Liver (tissue), 3 donors: Measurements from ENCODE around the gene ANKRD6.

Source experiments
- ATF3 ChIP-seq: IDR thresholded peaks from 2 replicates; pipeline ENCODE4 v1.6.1; 2016; ENCODE audit warnings: antibody characterized with exemption
- EGR1 ChIP-seq, 2 donors: IDR thresholded peaks; 2 replicates each; pipeline ENCODE4 v1.6.1; 2016 to 2018; ENCODE audit warnings: antibody characterized with exemption in 2 of 2, low read depth in 2 of 2
- FOXA1 ChIP-seq: IDR thresholded peaks from 2 replicates; pipeline ENCODE4 v1.6.1; 2016; ENCODE audit warnings: antibody characterized with exemption
- HNF4G ChIP-seq: IDR thresholded peaks from 2 replicates; pipeline ENCODE4 v1.6.1; 2016; ENCODE audit warnings: antibody characterized with exemption
- JUND ChIP-seq, 2 donors: IDR thresholded peaks; 2 replicates each; pipeline ENCODE4 v1.6.1; 2016; ENCODE audit warnings: antibody characterized with exemption in 2 of 2
- NR2F2 ChIP-seq: IDR thresholded peaks from 2 replicates; pipeline ENCODE4 v1.6.1; 2016; ENCODE audit warnings: antibody characterized with exemption
- RAD21 ChIP-seq, 2 donors: IDR thresholded peaks; 2 replicates each; pipeline ENCODE4 v1.6.1; 2016; ENCODE audit warnings: antibody characterized with exemption in 2 of 2, mild to moderate bottlenecking in 2 of 2
- TAF1 ChIP-seq: conservative IDR thresholded peaks from 2 replicates; pipeline ENCODE4 v1.6.1; 2016; ENCODE audit warnings: antibody characterized with exemption, mild to moderate bottlenecking
- YY1 ChIP-seq: IDR thresholded peaks from 2 replicates; pipeline ENCODE4 v1.6.1; 2016; ENCODE audit warnings: antibody characterized with exemption, mild to moderate bottlenecking
- ZBTB33 ChIP-seq: IDR thresholded peaks from 2 replicates; pipeline ENCODE4 v1.6.1; 2016; ENCODE audit warnings: antibody characterized with exemption
- TF ChIP-seq, protein P1 (sequence below): fragments of 150-350 bp; IDR thresholded peaks from 2 replicates; pipeline ENCODE4 v1.5.1; 2017; ENCODE audit warnings: improper control_type of control experiment, low read depth, low read length; ENCODE audit not compliant: missing input control
- TF ChIP-seq, protein P2 (sequence below): IDR thresholded peaks from 2 replicates; pipeline ENCODE4 v1.6.1; 2016; ENCODE audit warnings: antibody characterized with exemption
- TF ChIP-seq, protein P3 (sequence below): IDR thresholded peaks from 2 replicates; pipeline ENCODE4 v1.6.1; 2016; ENCODE audit warnings: antibody characterized with exemption, mild to moderate bottlenecking
- donor health status: healthy.
- donor health status: healthy.

- TF ChIP-seq ZBTB33 (no peak), TAF1 (no peak), JUND (IDR thresholded peaks at IDR 0.05) (no peak), FOXA1 (no peak), EGR1 (IDR thresholded peaks at IDR 0.05; ENCODE audit: low read depth in 2 of 2) (no peak), NR2F2 (no peak), RAD21 (IDR thresholded peaks at IDR 0.05) (no peak), ATF3 (no peak), HNF4G (no peak), YY1 (no peak)
- TF ChIP-seq, protein P1, sequence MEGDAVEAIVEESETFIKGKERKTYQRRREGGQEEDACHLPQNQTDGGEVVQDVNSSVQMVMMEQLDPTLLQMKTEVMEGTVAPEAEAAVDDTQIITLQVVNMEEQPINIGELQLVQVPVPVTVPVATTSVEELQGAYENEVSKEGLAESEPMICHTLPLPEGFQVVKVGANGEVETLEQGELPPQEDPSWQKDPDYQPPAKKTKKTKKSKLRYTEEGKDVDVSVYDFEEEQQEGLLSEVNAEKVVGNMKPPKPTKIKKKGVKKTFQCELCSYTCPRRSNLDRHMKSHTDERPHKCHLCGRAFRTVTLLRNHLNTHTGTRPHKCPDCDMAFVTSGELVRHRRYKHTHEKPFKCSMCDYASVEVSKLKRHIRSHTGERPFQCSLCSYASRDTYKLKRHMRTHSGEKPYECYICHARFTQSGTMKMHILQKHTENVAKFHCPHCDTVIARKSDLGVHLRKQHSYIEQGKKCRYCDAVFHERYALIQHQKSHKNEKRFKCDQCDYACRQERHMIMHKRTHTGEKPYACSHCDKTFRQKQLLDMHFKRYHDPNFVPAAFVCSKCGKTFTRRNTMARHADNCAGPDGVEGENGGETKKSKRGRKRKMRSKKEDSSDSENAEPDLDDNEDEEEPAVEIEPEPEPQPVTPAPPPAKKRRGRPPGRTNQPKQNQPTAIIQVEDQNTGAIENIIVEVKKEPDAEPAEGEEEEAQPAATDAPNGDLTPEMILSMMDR, result no peak
- TF ChIP-seq, protein P2, sequence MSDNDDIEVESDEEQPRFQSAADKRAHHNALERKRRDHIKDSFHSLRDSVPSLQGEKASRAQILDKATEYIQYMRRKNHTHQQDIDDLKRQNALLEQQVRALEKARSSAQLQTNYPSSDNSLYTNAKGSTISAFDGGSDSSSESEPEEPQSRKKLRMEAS, result no peak
- TF ChIP-seq, protein P3, sequence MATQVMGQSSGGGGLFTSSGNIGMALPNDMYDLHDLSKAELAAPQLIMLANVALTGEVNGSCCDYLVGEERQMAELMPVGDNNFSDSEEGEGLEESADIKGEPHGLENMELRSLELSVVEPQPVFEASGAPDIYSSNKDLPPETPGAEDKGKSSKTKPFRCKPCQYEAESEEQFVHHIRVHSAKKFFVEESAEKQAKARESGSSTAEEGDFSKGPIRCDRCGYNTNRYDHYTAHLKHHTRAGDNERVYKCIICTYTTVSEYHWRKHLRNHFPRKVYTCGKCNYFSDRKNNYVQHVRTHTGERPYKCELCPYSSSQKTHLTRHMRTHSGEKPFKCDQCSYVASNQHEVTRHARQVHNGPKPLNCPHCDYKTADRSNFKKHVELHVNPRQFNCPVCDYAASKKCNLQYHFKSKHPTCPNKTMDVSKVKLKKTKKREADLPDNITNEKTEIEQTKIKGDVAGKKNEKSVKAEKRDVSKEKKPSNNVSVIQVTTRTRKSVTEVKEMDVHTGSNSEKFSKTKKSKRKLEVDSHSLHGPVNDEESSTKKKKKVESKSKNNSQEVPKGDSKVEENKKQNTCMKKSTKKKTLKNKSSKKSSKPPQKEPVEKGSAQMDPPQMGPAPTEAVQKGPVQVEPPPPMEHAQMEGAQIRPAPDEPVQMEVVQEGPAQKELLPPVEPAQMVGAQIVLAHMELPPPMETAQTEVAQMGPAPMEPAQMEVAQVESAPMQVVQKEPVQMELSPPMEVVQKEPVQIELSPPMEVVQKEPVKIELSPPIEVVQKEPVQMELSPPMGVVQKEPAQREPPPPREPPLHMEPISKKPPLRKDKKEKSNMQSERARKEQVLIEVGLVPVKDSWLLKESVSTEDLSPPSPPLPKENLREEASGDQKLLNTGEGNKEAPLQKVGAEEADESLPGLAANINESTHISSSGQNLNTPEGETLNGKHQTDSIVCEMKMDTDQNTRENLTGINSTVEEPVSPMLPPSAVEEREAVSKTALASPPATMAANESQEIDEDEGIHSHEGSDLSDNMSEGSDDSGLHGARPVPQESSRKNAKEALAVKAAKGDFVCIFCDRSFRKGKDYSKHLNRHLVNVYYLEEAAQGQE, result no peak
Observed at GRCh38 chr6:89661559-89661958, 228.6 kb downstream of the ANKRD6 start.
